Right ventricle myocardium superior (tissue), 1 donor: ENCODE results near the gene LDLRAD4. TPM values are rescaled to one million over a fixed set of nuclear protein-coding genes. Genes with fewer than 3 reads are reported as not detected.

Experiments
- ATAC-seq: fragments of 200-7000 bp; cut with Tn5 transposase; one replicate; pipeline ENCODE4 v1.9.1; 2020; ENCODE audit warnings: mild to moderate bottlenecking; ENCODE audit not compliant: poor library complexity
- DNase-seq: peaks from one replicate; pipeline ENCODE4 v3.0.0-alpha.2; 2020
- intact Hi-C: fragments of 100-400 bp; cut with DNase I; formaldehyde crosslinking; loops from one replicate; pipeline ENCODE4 v1.11.2; 2022
- total RNA-seq: library from RNA; stranded (reverse); fragmentation: NEBNext Ultra II Directional; extraction: Animal tissue kit (Norgen Biotek cat#: 25700); gene quantifications from one replicate; pipeline ENCODE4 v1.2.1, GENCODE V29; 2021
- donor health status: DM: no; HTN: yes; CAD: no; lungs with severe emphysema.

Gene LDLRAD4
- total RNA-seq, 1 donor from 2014 or later: 29.3 TPM

- ATAC-seq (no peak), DNase-seq (no peak)
- intact Hi-C loops: no loop called here
Measured at GRCh38 chr18:13368080-13368813, 149.7 kb downstream of the LDLRAD4 start.

- ATAC-seq (no peak), DNase-seq (no peak)
- intact Hi-C loops: no loop called here
Measured at GRCh38 chr18:13369353-13369752, 150.8 kb downstream of the LDLRAD4 start.

DNA sequence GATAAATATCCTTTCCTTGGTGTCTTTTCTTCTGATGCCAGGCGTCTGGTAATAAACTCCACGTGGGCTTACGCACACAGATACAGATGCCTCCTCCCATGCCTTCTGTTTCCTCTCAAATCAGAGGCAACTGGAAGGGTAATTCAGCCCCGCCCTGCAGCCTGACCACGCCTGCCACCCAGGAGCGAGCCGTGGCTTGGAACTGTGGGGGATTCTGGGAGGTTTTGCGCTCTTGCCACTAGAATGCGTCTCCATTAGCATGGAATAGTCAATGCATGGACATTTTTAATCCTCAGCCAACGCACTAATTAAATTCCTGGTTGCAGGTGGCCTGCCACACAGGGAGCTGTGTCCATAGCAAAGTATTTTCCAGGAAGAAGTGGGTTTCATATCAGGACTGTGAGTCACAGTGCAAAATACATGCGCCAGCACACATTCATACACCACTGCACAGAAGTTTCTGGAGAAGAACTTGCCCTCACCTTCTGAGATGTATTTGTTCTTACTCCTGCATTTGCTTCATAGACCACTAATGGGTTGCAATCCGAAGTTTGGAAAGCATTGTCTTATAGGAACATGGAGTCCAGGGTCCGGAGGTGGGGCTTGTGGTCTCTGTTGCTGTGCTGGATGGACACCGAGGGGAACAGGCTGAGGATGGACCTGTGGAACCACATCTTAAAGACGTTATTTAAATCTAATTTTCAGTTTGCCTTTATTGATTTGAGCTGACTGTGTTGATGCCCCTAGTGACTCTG, 151.4 kb downstream of the LDLRAD4 start:
- intact Hi-C loops: no loop called here
- ATAC-seq (no peak), DNase-seq (no peak)

DNA sequence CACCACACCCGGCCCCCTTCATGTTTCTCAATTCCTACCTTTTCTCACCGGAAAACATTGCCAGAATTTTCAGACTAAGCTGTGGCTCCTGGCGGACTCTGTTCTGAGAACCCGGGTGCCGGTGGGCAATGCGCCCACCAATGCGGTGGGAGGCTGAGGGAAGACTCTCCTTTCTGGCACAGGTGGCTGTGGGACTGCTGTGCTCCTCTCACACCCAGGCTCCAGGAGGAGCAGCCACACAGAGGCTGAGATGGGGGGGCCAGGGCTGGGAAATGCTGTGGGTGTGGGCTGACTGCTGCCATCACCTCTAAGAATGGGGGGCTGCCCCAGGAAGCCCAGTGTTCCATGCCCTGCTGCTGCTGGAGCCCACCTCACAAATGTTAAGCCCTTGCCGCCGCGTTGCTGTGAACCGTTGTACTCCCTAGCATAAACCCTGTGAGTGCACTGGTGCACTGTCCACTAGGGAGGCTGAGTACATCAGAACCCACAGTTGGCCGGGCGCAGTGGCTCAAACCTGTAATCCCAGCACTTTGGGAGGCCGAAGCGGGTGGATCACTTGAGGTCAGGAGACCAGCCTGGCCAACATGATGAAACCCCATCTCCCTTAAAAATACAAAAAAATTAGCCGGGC, 152.6 kb downstream of the LDLRAD4 start:
- ATAC-seq: no peak
- intact Hi-C loops: no loop called here
- DNase-seq: no peak

GRCh38 chr18:13371689-13372418, 153.3 kb downstream of the LDLRAD4 start:
- intact Hi-C loops: no loop called here
- no peak for ATAC-seq
- DNase-seq: no peak

GRCh38 chr18:13372531-13372951, 154.0 kb downstream of the LDLRAD4 start:
- ATAC-seq: no peak

GRCh38 chr18:13374096-13374467, 155.5 kb downstream of the LDLRAD4 start:
- intact Hi-C loops: no loop called here
- ATAC-seq (no peak), DNase-seq (no peak)

More at GRCh38 chr18:13372531-13372951, 154.0 kb downstream of the LDLRAD4 start:
- no peak for DNase-seq
- intact Hi-C loops: no loop called here

DNA sequence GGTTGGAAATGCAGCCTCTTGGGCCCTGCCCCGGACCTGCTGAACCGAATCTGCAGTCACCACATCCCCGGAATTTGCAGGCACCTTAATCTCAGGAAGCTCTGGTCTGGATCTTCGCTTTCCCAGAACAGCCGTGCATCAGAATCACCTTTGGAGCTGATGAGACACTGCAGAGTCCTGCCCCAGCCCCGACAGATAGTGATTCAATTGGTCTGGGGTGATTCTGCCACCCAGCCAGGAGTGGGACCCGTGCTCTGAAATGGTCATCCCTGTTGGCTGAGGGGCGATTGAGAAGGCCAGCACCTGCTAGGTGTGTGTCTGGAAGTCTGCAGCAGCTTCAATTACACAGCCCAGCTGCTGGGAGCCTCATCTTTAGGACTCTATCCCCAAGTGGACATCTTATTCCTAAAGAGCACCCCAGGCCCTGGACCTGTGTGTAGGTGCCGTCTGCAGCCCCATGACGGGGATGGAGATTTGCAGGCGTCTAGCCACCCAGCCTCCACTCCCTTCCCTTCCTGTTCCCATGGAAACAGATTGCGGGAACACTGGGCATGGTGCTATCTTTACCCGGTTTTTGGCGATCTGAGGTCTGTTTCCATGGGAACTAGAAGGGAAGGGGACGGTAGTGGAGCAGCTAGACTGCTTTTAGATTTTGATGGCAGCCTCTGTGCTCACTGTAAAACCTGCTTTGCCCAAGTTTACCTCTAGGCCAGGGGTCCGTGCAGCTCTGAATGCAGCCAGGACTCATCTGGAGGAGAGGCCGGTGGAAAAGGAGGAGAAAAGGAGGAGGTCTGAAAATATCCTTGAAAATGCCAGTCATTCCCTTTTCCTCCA, 156.1 kb downstream of the LDLRAD4 start:
- DNase-seq (no peak), ATAC-seq (no peak)
- intact Hi-C loops: loop anchor here (5.0 kb wide), 1 partner anchor 157 kb away; the partner anchor contains the start of gene LDLRAD4

DNA sequence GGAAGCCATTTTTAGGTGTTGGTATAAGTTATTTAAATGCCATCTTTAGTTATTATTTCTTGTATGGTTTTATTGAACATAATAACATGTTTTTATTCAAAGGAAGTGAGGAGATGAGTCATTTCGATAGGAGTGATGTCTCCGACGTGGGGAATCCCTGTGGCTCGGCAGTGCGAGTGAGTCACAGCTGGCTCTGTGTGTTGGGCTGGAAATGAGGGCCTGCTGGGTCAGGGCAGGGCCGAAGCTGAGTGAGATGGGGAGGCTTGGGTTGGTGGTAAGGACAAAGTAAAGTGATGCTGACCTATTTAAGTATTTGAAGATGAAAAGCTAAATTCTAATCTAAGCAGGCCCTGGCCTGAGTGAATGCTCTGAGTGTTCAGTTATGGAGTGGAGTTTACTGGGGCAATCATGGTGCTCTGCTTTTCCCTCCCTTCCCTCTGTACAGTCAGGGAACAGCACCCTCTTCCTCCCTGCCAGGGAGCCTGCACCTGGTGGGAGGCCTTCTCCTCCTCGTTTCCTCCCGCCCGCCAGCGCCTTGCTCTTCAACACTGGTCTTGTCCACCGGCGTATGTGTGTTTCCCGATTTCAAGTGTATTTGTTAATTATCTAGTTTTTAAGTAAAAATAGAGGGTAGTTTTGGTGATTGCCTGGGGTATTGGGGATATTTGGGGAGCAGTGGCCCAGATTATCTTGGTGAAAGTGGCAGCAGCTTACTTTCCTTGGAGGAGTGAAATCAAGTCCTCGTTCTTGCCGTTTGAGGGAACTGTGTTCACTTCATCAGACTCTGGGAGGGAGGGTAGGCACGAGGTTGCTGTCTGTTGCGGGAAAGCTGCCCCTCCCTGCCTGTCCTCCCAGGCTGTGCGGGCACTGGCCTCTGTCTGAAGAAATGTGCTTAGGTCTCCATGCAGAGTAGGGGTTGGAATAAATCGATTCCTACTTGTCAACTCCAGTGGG, 157.0 kb downstream of the LDLRAD4 start:
- peak; percentile 78 for DNase-seq
- intact Hi-C loops: loop anchor here (5.0 kb wide), 1 partner anchor 158 kb away; the partner anchor contains the start of gene LDLRAD4
- ATAC-seq: peak; percentile 58

GRCh38 chr18:13376298-13376840, 157.8 kb downstream of the LDLRAD4 start:
- ATAC-seq (no peak), DNase-seq (no peak)
- intact Hi-C loops: loop anchor here (5.0 kb wide), 1 partner anchor 159 kb away; the partner anchor contains the start of gene LDLRAD4

DNA sequence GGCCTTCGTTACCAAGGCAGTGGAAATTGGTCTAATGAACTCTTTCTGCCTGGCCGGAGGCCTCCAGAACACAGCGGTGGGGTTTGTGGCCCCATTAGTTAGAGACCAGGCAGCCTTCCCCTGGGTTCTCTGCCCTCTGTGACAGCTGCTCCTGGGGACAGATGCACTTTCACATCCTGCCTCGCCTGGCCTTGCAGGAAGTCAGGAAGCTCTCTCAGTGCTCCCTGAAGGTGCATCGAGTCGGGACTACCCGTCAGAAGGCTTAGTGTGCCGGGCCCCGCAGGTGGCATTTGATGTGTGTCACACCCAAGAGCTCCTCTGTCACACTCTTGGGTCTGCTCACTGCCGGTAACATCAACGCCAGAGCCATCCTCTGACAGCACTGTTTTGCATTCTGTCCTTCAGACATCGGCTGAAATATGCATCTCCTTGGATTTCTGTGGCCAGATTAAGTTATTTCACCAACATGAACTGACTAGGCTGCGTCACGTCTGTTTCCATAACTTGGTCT, 158.3 kb downstream of the LDLRAD4 start:
- no peak for ATAC-seq
- DNase-seq: no peak
- intact Hi-C loops: loop anchor here (5.0 kb wide), 1 partner anchor 160 kb away; the partner anchor contains the start of gene LDLRAD4

DNA sequence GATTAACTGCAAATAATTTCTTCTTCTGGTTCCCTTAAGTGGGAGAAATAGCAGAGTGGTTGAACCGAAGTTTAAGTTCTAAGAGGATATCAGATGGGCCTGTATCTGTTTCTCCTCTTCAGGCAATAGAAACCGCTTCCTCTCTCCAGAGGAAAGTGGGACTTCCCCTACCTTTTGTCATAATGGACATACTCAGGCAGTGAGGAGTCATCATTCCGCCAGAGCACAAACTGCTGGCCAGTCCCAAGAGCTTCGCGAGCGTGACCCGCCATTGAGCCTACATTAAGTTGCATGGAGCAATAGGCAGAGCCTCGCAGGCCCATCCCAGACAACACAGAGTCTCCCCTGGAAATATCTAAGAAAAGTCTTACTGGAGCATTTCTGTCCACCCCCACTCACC, 158.9 kb downstream of the LDLRAD4 start:
- no peak for ATAC-seq
- intact Hi-C loops: loop anchor here (5.0 kb wide), 1 partner anchor 160 kb away; the partner anchor contains the start of gene LDLRAD4
- no peak for DNase-seq

- intact Hi-C loops: loop anchor here (5.0 kb wide), 1 partner anchor 161 kb away; the partner anchor contains the start of gene LDLRAD4
- DNase-seq: no peak
- peak; percentile 2 for ATAC-seq
Measured at GRCh38 chr18:13378150-13378549, 159.6 kb downstream of the LDLRAD4 start.

GRCh38 chr18:13379062-13379865, 160.7 kb downstream of the LDLRAD4 start:
- ATAC-seq (peak; percentile 36), DNase-seq (no peak)
- intact Hi-C loops: loop anchor here (5.0 kb wide), 1 partner anchor 162 kb away; the partner anchor contains the start of gene LDLRAD4
